Measurements from ENCODE around the gene NEK2. TPM values are rescaled to one million over a fixed set of nuclear protein-coding genes. Genes with fewer than 3 reads are reported as not detected.

NEK2 gene
- total and polyA plus RNA-seq, 2 of the 13 experiments (the other 11 are each of a cell fraction or from before 2014, with no cell fraction given): 10.9 to 40.8 TPM

- WGBS (ENCODE audit: low lambda C conversion rate): 67% methylated on average over 7 of the region's 7 CpGs
- no peak for ATAC-seq
- in situ Hi-C loops (cut with HindIII; ENCODE audit: extremely low pct_ligation_motif_present, low pct_unique_long_range_greater_than_20kb) (loop anchor here (5.0 to 10.0 kb wide), 3 partner anchors 74 to 326 kb away; partner anchors contain the start of genes SLC30A1 and TRAF5), intact Hi-C loops (cut with micrococcal nuclease; ENCODE audit: unreplicated experiment) (loop anchor here (5.0 kb wide), 1 partner anchor 329 kb away; no protein-coding TSS in a partner anchor)
- ChIA-PET CTCF (ENCODE audit: low intra/inter-chr PET ratio, low total read pairs) (no interaction called here), POLR2A (no interaction called here)
- Histone ChIP-seq H4K20me1 (ENCODE audit: insufficient read depth, low read length) (no peaks in the 10 kb centered on the region), H3K4me3 (replicated peaks in 1 of 3; ENCODE audit: insufficient read depth in 1 of 3, low read depth in 2 of 3, low read length in 3 of 3) (no peak overlapping the region), H3K4me2 (ENCODE audit: low read depth, low read length) (no peak overlapping the region), H3K9ac (ENCODE audit: insufficient read depth, low read depth, low read length) (no peak overlapping the region), H3K79me2 (ENCODE audit: insufficient read depth, low read length) (no peaks in the 10 kb centered on the region), H3K9me3 (ENCODE audit: low read length) (no peaks in the 10 kb centered on the region), H3K27me3 (ENCODE audit: control insufficient read depth in 1 of 2, insufficient read depth in 2 of 2, low read length in 2 of 2) (no peaks in the 10 kb centered on the region; a peak in 1 of 5 replicates), H2AFZ (ENCODE audit: low read length) (no peak overlapping the region), H3K27ac (ENCODE audit: extremely low read length, insufficient read depth, low read length) (no peak overlapping the region), H3K4me1 (ENCODE audit: insufficient read depth, low read length) (peaks cover 67% of the 10 kb centered on the region), H3K36me3 (replicated peaks in 1 of 2; ENCODE audit: control insufficient read depth in 1 of 2, insufficient read depth in 2 of 2, low read length in 2 of 2) (no peaks in the 10 kb centered on the region)
- BruUV-seq (replicated peaks): no TSS peak
- DNase-seq (ENCODE audit: low spot score): no peak
- TF ChIP-seq ZNF275 (CRISPR knock-in tag; IDR thresholded peaks at IDR 0.05; ENCODE audit: borderline replicate concordance) (no peak), MEIS2 (CRISPR knock-in tag; IDR thresholded peaks at IDR 0.05) (no peak), POLR2AphosphoS5 (IDR thresholded peaks at IDR 0.05; ENCODE audit: low read depth, low read length) (no peak), ZNF670 (CRISPR knock-in tag; IDR thresholded peaks at IDR 0.05; ENCODE audit: borderline replicate concordance) (no peak), MXD4 (CRISPR knock-in tag; IDR thresholded peaks at IDR 0.05) (no peak), ARNTL (CRISPR knock-in tag; IDR thresholded peaks at IDR 0.05) (no peak), ZXDC (CRISPR knock-in tag; IDR thresholded peaks at IDR 0.05) (no peak), ZNF510 (CRISPR knock-in tag; IDR thresholded peaks at IDR 0.05; ENCODE audit: low read depth) (no peak), ARHGAP35 (CRISPR knock-in tag; IDR thresholded peaks at IDR 0.05; ENCODE audit: borderline replicate concordance) (no peak), KDM2A (CRISPR knock-in tag; IDR thresholded peaks at IDR 0.05; ENCODE audit: borderline replicate concordance, low read depth) (no peak), AGO1 (IDR thresholded peaks at IDR 0.05; ENCODE audit: low read depth, low read length, poor library complexity, severe bottlenecking) (no peak)
- no peak for FAIRE-seq
Measured at GRCh38 chr1:211650904-211651303, 24.5 kb downstream of the NEK2 start.

Data from HepG2 (cell line).